GM10266 (cell line): Measurements from ENCODE around the gene AGAP1.

ENCODE experiments used
- DNase-seq: peaks from one replicate; pipeline ENCODE4 v3.0.0; 2012; ENCODE audit errors: extremely low spot score
- TF ChIP-seq, protein P1 (sequence below): IDR thresholded peaks from 2 replicates; pipeline ENCODE4 v1.5.1; 2012; ENCODE audit warnings: mild to moderate bottlenecking, low read depth; ENCODE audit not compliant: control insufficient read depth, insufficient read depth; ENCODE audit errors: missing control alignments

AGAP1 gene

DNA sequence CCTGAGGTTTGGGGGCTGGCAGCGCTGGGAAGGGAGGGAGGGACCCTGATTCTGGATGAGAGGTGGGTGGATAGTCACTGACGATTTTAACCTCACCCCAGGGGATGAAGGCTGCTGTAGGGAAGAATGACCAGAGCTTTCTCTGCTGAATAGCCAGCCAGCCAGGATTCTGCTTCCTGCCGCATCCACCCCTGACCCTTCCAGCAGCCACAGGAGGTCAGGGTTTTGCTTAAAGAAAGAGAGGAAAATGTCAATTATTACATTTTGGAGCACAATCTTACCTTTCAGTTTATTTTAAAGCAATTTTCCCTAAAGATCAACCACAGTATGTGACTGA, 456.6 kb downstream of the AGAP1 start:
- DNase-seq, result no peak
- TF ChIP-seq, protein P1, sequence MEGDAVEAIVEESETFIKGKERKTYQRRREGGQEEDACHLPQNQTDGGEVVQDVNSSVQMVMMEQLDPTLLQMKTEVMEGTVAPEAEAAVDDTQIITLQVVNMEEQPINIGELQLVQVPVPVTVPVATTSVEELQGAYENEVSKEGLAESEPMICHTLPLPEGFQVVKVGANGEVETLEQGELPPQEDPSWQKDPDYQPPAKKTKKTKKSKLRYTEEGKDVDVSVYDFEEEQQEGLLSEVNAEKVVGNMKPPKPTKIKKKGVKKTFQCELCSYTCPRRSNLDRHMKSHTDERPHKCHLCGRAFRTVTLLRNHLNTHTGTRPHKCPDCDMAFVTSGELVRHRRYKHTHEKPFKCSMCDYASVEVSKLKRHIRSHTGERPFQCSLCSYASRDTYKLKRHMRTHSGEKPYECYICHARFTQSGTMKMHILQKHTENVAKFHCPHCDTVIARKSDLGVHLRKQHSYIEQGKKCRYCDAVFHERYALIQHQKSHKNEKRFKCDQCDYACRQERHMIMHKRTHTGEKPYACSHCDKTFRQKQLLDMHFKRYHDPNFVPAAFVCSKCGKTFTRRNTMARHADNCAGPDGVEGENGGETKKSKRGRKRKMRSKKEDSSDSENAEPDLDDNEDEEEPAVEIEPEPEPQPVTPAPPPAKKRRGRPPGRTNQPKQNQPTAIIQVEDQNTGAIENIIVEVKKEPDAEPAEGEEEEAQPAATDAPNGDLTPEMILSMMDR, result no peak

DNA sequence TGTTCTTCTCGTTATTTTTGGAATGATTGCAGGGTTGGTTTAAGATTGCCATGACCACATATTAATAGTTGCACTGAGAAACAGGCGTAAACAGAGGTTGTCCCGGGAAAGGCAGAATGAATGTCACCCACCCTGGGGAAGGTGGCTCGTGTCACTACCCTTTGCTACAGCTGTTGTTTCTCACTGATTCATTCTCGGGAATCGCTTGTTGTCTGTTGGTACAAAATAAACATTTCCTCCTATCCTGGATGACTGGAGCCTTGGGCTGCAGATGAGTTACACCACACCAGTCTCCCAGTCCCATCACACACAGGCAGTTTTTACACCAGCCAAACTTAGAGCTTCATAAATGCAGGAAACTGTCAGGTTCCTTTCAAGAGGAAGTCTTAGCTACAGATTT, 457.6 kb downstream of the AGAP1 start:
- no peak for DNase-seq

DNA sequence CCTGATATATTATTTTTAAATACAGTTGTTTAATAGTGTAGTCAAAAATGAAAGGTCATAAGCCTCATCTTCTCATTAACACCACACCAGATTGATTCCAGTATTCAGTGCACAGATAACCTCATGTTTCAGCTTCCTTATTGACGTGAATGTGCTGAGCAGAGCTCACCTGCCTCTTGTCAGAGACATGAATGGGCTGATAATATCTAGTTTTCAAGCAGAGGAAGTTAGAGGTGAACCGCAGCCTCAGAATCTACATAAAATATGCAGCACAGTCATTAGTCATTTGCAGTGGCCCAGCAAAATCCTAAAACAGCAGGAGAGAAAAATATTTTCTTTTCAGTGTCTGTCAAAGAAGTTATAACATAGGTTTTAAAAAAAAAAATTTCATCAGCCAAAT, 458.1 kb downstream of the AGAP1 start:
- no peak for DNase-seq

More for the DNA sequence above, 457.6 kb downstream of the AGAP1 start:
- TF ChIP-seq, protein P1, result no peak

DNA sequence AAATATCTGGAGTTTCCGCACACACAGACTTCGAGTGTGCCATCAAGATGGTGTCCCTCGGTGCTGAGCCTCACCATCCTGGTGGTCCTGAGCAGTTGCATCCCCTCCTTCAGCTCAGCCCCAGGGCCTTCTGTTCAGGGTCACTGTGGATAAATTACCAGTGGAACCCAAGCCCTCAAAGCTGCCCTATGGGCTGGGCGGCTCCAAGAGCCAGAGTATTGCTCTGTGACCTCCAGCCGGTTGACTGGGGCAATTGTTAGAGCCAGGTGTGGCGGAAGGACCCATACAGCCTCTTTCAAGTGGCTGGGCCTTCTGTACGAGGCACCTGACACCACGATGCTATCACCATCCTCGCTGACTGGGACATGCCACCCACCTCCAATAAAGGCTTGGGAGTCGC, 458.9 kb downstream of the AGAP1 start:
- DNase-seq, result no peak
- TF ChIP-seq, protein P1, result no peak

More for the DNA sequence above, 458.1 kb downstream of the AGAP1 start:
- TF ChIP-seq, protein P1, result no peak

DNA sequence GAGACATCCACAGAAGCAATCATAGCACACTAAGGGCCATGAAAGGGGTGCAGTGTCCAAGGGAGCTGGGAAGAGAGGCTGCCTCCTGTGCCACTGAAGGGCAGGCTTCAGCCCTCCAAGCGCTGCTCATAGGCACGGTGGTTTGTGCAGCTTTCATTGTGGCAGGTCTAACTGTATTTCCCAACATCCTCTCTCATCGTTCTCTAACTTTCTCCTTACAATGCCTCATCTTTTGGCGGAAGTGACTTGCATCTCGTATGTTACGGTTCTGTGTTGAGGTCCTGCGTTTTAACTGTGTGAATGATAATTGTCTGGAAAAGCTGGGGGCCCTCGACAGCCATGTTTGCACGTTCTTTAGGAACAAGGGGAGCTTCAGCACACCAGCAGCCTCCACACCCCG, 460.4 kb downstream of the AGAP1 start:
- no peak for DNase-seq
- TF ChIP-seq, protein P1, result no peak

DNA sequence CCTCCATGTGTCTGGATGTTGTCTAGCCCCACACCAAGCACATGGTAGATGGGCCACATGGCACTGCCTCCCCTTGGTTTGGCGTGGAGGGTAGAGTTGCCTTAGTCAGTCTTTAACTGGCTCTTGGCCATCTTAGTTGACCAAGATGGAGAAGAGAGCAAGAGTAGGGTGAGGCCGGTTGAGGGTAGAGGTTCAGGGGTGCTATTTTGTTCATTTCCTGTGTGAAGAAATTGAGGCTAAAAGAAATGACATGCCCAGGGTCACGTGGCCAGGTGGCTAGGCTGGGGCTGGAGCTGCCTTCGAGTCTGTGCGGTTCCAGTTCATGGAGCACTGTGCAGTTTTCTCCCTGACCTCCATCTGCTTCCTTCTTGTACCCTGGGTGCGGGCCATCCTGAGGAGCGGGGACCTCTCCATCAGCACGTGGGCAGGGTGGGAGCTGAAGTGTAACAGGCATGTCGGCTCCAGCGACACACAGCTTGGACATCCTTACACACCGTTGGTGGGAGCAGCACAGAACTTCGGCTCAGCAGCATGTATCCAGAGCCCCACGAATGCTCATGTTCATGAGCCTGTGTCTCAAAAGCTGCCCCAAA, 461.1 kb downstream of the AGAP1 start:
- DNase-seq, result no peak

DNA sequence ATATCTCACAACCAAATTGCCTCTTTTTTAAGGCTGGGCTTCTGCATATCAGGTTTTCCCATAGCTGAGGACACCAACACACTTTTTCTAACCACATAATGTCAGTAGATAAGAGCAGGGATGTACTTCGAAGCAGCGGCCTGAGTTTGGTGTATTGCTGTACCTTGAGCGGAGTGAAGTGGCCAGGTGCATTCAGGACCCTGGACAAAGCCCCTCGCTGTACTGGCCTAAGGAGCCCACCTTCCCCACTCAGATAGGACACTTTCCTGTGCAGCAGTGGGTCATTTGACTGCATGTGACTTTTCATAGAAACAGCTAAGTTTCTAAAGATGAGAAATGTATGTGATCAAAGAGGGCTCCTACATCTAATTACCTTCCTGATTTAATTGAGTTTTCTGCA, 461.8 kb downstream of the AGAP1 start:
- no peak for DNase-seq
- TF ChIP-seq, protein P1, result no peak

More for the DNA sequence above, 461.1 kb downstream of the AGAP1 start:
- TF ChIP-seq, protein P1, result no peak
